NCI-H146 treated with DMSO at 0.1 percent for 48 hours (cell line): ENCODE measurements around the gene SGPP1.
"Not testable (repeated sequence)": the region's sequence is repeated elsewhere in the genome, so short reads cannot be mapped to it uniquely, and the experiment has no call there.

Experiments used
- DNase-seq: peaks from one replicate; lab custom pipeline; 2025; ENCODE audit not compliant: unreplicated experiment; lab: John Stamatoyannopoulos, UW

SGPP1 gene

GRCh38 chr14:63641473-63642228, 86.2 kb downstream of the SGPP1 start, which contains the start of gene WDR89:
Gene WDR89, minus strand, starts transcription at chr14:63641871. Its CDS starts 41,929 bp downstream, at chr14:63599942.
- DNase-seq: peak; percentile 92

DNA sequence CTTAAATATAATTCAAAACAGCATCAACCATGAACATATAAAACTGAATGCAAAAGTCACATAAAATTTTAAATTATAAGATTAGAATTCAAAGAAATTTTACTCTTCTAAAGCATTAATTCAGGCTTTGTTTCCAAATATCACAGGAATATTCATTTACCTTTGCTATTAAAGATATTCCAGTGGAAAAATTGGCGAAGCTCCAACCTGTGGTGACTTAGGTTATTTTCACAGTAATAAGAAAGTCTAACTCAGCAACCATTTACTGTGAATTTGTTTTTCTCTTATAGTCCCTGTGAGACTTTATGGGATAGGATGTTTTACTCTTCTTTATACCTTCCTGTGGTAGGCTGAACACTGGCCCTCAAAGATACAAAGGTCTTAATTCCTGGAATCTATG, 89.4 kb downstream of the SGPP1 start:
- no peak for DNase-seq

- DNase-seq: not testable (repeated sequence)
These were observed 91.7 kb downstream of the SGPP1 start for GRCh38 chr14:63636094-63636635.
